KMS-11 (cell line): ENCODE data around the gene MACROD2.

Source experiments
- H2AFZ ChIP-seq: fragments of 200-600 bp; sonication (generic); 2 replicates; pipeline ENCODE4 v1.6.1; 2016; ENCODE audit warnings: antibody characterized with exemption, mixed run types, low read depth
- H3K27ac ChIP-seq: fragments of 200-600 bp; sonication (generic); 2 replicates; pipeline ENCODE4 v1.6.1; 2016; ENCODE audit warnings: mild to moderate bottlenecking, mixed run types
- H3K27me3 ChIP-seq: fragments of 200-600 bp; sonication (generic); 2 replicates; pipeline ENCODE4 v1.6.1; 2017; ENCODE audit warnings: mild to moderate bottlenecking, low read depth, mixed run types, moderate library complexity; ENCODE audit not compliant: insufficient read depth
- H3K36me3 ChIP-seq: fragments of 200-600 bp; sonication (generic); 2 replicates; pipeline ENCODE4 v1.6.1; 2017; ENCODE audit warnings: mild to moderate bottlenecking, mixed run types; ENCODE audit not compliant: insufficient read depth
- H3K4me1 ChIP-seq: fragments of 200-600 bp; sonication (generic); 2 replicates; pipeline ENCODE4 v1.6.1; 2016; ENCODE audit warnings: mild to moderate bottlenecking, low read depth, mixed run types; ENCODE audit not compliant: poor library complexity, severe bottlenecking
- H3K4me2 ChIP-seq: fragments of 200-600 bp; sonication (generic); 2 replicates; pipeline ENCODE4 v1.7.0; 2016; ENCODE audit warnings: mild to moderate bottlenecking, mixed run types
- H3K4me3 ChIP-seq: fragments of 200-600 bp; sonication (generic); IDR thresholded peaks from 2 replicates; pipeline ENCODE4 v1.6.1; 2017; ENCODE audit warnings: low read depth, low read length, mixed read lengths; ENCODE audit not compliant: insufficient read depth
- H3K79me2 ChIP-seq: fragments of 200-600 bp; sonication (generic); 2 replicates; pipeline ENCODE4 v1.6.1; 2016; ENCODE audit warnings: low read depth, mixed run types; ENCODE audit not compliant: insufficient read depth
- H3K9ac ChIP-seq: fragments of 200-600 bp; sonication (generic); 2 replicates; pipeline ENCODE4 v1.6.1; 2016; ENCODE audit warnings: mild to moderate bottlenecking, mixed run types
- H4K20me1 ChIP-seq: fragments of 200-600 bp; sonication (generic); 2 replicates; pipeline ENCODE4 v1.6.1; 2016; ENCODE audit warnings: mild to moderate bottlenecking, mixed run types; ENCODE audit not compliant: insufficient read depth
- CTCF ChIP-seq: fragments of 200-600 bp; sonication (generic); conservative IDR thresholded peaks from 2 replicates; pipeline ENCODE4 v1.6.1; 2017; ENCODE audit warnings: low read depth, mild to moderate bottlenecking, antibody characterized with exemption, low read length, moderate library complexity, mixed read lengths

Gene MACROD2

GRCh38 chr20:15854911-15855310 is 1859.6 kb downstream of the MACROD2 start:
- Histone ChIP-seq H3K4me1 (no peaks in the 10 kb centered on the region), H3K9ac (no peak overlapping the region), H3K27ac (no peak overlapping the region), H3K4me2 (no peak overlapping the region), H3K27me3 (no peaks in the 10 kb centered on the region), H3K79me2 (no peaks in the 10 kb centered on the region), H2AFZ (no peak overlapping the region), H4K20me1 (no peaks in the 10 kb centered on the region), H3K4me3 (no peak overlapping the region), H3K36me3 (no peaks in the 10 kb centered on the region)
- TF ChIP-seq CTCF = no peak

GRCh38 chr20:15857173-15857784 is 1862.0 kb downstream of the MACROD2 start:
- H3K4me1 ChIP-seq = no peaks in the 10 kb centered on the region
- H3K4me2 ChIP-seq = no peak overlapping the region
- H3K27me3 ChIP-seq = no peaks in the 10 kb centered on the region
- no peak overlapping the region for H3K4me3 ChIP-seq
- no peaks in the 10 kb centered on the region for H4K20me1 ChIP-seq
- no peak overlapping the region for H3K27ac ChIP-seq
- TF ChIP-seq CTCF = no peak
- H3K9ac ChIP-seq = no peak overlapping the region
- H3K36me3 ChIP-seq = no peaks in the 10 kb centered on the region
- H3K79me2 ChIP-seq = no peaks in the 10 kb centered on the region
- no peak overlapping the region for H2AFZ ChIP-seq

GRCh38 chr20:15859061-15859460 is 1863.7 kb downstream of the MACROD2 start:
- no peaks in the 10 kb centered on the region for H3K27me3 ChIP-seq
- no peak overlapping the region for H3K4me2 ChIP-seq
- H4K20me1 ChIP-seq = no peaks in the 10 kb centered on the region
- H2AFZ ChIP-seq = no peak overlapping the region
- no peaks in the 10 kb centered on the region for H3K4me1 ChIP-seq
- no peak overlapping the region for H3K9ac ChIP-seq
- H3K36me3 ChIP-seq = no peaks in the 10 kb centered on the region
- H3K4me3 ChIP-seq = no peak overlapping the region
- H3K79me2 ChIP-seq = no peaks in the 10 kb centered on the region
- no peak for TF ChIP-seq CTCF
- no peak overlapping the region for H3K27ac ChIP-seq

- H3K27me3 ChIP-seq = no peaks in the 10 kb centered on the region
Observed at GRCh38 chr20:15860850-15861249, 1865.5 kb downstream of the MACROD2 start.

More at GRCh38 chr20:15860850-15861249, 1865.5 kb downstream of the MACROD2 start:
- Histone ChIP-seq H3K4me2 (no peak overlapping the region), H3K79me2 (no peaks in the 10 kb centered on the region), H3K36me3 (no peaks in the 10 kb centered on the region), H4K20me1 (no peaks in the 10 kb centered on the region), H3K4me3 (no peak overlapping the region), H3K4me1 (no peaks in the 10 kb centered on the region), H3K9ac (no peak overlapping the region), H2AFZ (no peak overlapping the region), H3K27ac (no peak overlapping the region)
- no peak for TF ChIP-seq CTCF
